Esophagus muscularis mucosa (tissue), 4 donors: Measurements from ENCODE around the gene CCNY. TPM values are rescaled to one million over a fixed set of nuclear protein-coding genes. Genes with fewer than 3 reads are reported as not detected.

ENCODE experiments used
- DNase-seq: peaks from one replicate; pipeline ENCODE4 v3.0.0-alpha.2; 2017; ENCODE audit errors: extremely low spot score
- H3K27ac ChIP-seq, 4 donors: fragments of 200-600 bp; sonication (generic); replicated peaks in 1 of 4; 1 replicate in 3 of 4; 2 replicates in 1 of 4; pipeline ENCODE4 v1.5.1; 2016 to 2019; ENCODE audit warnings: mild to moderate bottlenecking in 1 of 4
- H3K27me3 ChIP-seq, 4 donors: fragments of 200-600 bp; sonication (generic); one replicate each; pipeline versions ENCODE4 v1.5.1 to v1.6.0; 2016 to 2019
- H3K36me3 ChIP-seq, 4 donors: fragments of 200-600 bp; sonication (generic); one replicate each; pipeline ENCODE4 v1.5.1; 2016 to 2019
- H3K4me1 ChIP-seq, 4 donors: fragments of 200-600 bp; sonication (generic); one replicate each; pipeline ENCODE4 v1.5.1; 2016 to 2019
- H3K4me3 ChIP-seq, 4 donors: fragments of 200-600 bp; sonication (generic); 1 replicate in 2 of 4; 2 replicates in 2 of 4; pipeline ENCODE4 v1.5.1; 2016 to 2019; ENCODE audit warnings: mild to moderate bottlenecking in 4 of 4, moderate library complexity in 1 of 4
- H3K9me3 ChIP-seq, 4 donors: fragments of 200-600 bp; sonication (generic); 1 replicate in 3 of 4; 2 replicates in 1 of 4; pipeline ENCODE4 v1.5.1; 2016 to 2019
- EP300 ChIP-seq: sonication (generic); formaldehyde crosslinking; IDR thresholded peaks from one replicate; pipeline ENCODE4 v1.6.1; 2017; ENCODE audit warnings: antibody characterized with exemption
- POLR2A ChIP-seq: fragments of 450-650 bp; IDR thresholded peaks from one replicate; pipeline ENCODE4 v1.6.1; 2017; ENCODE audit warnings: antibody characterized with exemption, moderate library complexity, mild to moderate bottlenecking, low read depth
- POLR2AphosphoS5 ChIP-seq, 2 donors: sonication (generic); formaldehyde crosslinking; IDR thresholded peaks; one replicate each; pipeline ENCODE4 v1.6.1; 2017; ENCODE audit warnings: antibody characterized with exemption in 2 of 2
- WGBS: methylation state at CpG from one replicate; pipeline ENCODE4 v1.1.5; 2018; 5-methylcytosine and 5-hydroxymethylcytosine counted together
- intact Hi-C: fragments of 100-400 bp; cut with DNase I; formaldehyde crosslinking; loops from one replicate; pipeline ENCODE4 v1.15.1; 2023
- total RNA-seq, 4 donors: library from RNA; depleted of rRNA; stranded (reverse); fragments of >200 nt; gene quantifications; one replicate each; pipeline versions ENCODE4 v1.1.0 to v1.2.1, GENCODE V29; 2016
- TF ChIP-seq, protein P1 (sequence below), 3 experiments: fragments of 200-600 bp in 2 of 3; fragments of 450-650 bp in 1 of 3; sonication (generic) in 2 of 3; IDR thresholded peaks; one replicate each; pipeline ENCODE4 v1.5.1; 2017 to 2019; ENCODE audit warnings: antibody characterized with exemption in 3 of 3, mild to moderate bottlenecking in 2 of 3, moderate library complexity in 1 of 3

The CCNY gene
- total RNA-seq, 4 donors from 2014 or later: 36.6 to 53.5 (median 47.0) TPM

DNA sequence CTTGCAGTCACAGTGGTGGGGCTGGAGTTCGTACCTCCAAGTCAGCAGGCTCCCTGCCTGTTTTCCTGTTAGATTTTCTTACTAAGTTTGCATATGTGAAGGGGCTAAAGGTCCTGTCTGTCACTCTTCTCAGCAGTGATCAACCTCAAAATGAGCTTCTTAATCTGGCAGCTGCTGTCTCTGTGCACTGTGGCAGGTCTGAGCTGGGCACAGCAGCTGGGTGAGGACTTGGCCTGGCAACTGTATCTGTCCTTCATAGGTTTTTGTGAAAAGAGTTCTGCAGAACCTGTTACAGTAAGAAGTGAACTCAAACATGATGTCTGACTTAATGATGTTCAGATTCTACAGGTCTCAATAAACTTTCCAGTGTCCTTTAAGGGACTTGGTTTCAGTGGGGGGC, 237.5 kb downstream of the CCNY start:
- TF ChIP-seq, protein P1, sequence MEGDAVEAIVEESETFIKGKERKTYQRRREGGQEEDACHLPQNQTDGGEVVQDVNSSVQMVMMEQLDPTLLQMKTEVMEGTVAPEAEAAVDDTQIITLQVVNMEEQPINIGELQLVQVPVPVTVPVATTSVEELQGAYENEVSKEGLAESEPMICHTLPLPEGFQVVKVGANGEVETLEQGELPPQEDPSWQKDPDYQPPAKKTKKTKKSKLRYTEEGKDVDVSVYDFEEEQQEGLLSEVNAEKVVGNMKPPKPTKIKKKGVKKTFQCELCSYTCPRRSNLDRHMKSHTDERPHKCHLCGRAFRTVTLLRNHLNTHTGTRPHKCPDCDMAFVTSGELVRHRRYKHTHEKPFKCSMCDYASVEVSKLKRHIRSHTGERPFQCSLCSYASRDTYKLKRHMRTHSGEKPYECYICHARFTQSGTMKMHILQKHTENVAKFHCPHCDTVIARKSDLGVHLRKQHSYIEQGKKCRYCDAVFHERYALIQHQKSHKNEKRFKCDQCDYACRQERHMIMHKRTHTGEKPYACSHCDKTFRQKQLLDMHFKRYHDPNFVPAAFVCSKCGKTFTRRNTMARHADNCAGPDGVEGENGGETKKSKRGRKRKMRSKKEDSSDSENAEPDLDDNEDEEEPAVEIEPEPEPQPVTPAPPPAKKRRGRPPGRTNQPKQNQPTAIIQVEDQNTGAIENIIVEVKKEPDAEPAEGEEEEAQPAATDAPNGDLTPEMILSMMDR (IDR thresholded peaks at IDR 0.05): no peak
- no CpG with 5 or more reads among the region's 1 CpG for WGBS

DNA sequence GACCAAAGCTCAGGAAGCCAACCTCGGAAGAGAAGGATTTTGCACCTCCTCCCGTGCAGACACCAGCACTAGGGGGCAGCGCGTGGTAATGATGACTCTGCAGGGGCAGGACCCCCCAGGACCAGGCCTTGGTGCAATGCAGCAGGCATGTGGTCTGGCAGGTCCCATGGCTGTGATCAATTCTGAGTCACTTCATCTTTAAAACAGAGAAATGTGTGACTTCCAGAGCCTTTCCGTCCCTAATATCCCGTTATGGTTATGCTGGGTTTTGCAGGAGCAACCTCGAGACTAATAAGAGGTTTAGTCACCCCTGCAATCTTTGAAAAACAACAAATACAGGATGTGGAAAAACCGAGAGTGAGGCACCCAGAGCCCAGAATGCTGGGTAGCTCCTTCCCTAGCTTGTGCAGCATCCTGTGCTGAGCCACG, 238.6 kb downstream of the CCNY start:
- 92% methylated on average over 8 of the region's 9 CpGs for WGBS
- TF ChIP-seq POLR2A (no peak), POLR2AphosphoS5 (IDR thresholded peaks at IDR 0.05) (no peak), EP300 (no peak)
- TF ChIP-seq, protein P1 (IDR thresholded peaks at IDR 0.05): no peak
- no peak overlapping the region for H3K27ac ChIP-seq
- H3K36me3 ChIP-seq: peaks cover 0 to 35% (median 16%) of the 10 kb centered on the region in 4 donors
- no peak overlapping the region for H3K4me3 ChIP-seq
- H3K9me3 ChIP-seq: no peaks in the 10 kb centered on the region
- intact Hi-C loops: no loop called here
- DNase-seq: no peak
- no peaks in the 10 kb centered on the region for H3K27me3 ChIP-seq
- H3K4me1 ChIP-seq: peaks cover 0 to 6% (median 2%) of the 10 kb centered on the region in 4 donors

More for the DNA sequence above, 237.5 kb downstream of the CCNY start:
- peaks cover 6 to 46% (median 27%) of the 10 kb centered on the region in 4 donors for H3K36me3 ChIP-seq
- DNase-seq: no peak
- peaks cover 0 to 6% (median 2%) of the 10 kb centered on the region in 4 donors for H3K4me1 ChIP-seq
- H3K4me3 ChIP-seq: no peak overlapping the region
- intact Hi-C loops: no loop called here
- no peak overlapping the region for H3K27ac ChIP-seq
- H3K9me3 ChIP-seq: no peaks in the 10 kb centered on the region
- H3K27me3 ChIP-seq: no peaks in the 10 kb centered on the region

DNA sequence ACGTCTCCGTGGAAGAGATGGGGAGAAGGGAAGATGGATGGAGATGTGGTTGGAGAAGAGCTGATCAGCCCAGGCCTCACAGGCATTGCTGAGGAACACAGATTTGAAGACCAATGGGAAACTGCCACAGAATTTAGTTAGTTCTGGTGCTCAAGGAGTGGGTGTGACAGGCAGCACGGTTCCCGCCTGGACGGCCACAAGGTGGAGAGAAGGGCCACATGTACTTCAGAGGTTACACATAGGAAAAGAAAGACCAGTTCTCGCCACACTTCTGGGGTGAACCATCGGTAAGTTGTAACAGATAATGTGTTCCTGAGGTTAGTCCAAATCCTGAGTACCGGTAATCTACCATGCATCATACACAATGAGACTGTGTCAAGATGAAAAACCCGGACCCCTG, 239.3 kb downstream of the CCNY start:
- DNase-seq: no peak
- Histone ChIP-seq H3K36me3 (peaks cover 0 to 29% (median 13%) of the 10 kb centered on the region in 4 donors), H3K4me3 (no peak overlapping the region), H3K4me1 (peaks cover 0 to 6% (median 2%) of the 10 kb centered on the region in 4 donors), H3K27ac (no peak overlapping the region), H3K9me3 (no peaks in the 10 kb centered on the region), H3K27me3 (peaks cover 0 to under 1% (median 0%) of the 10 kb centered on the region in 4 donors)
- WGBS: 89% methylated on average over 9 of the region's 9 CpGs
- TF ChIP-seq, protein P1 (IDR thresholded peaks at IDR 0.05): no peak
- no peak for TF ChIP-seq EP300
- TF ChIP-seq POLR2A: no peak
- TF ChIP-seq POLR2AphosphoS5 (IDR thresholded peaks at IDR 0.05): no peak
- intact Hi-C loops: no loop called here

DNA sequence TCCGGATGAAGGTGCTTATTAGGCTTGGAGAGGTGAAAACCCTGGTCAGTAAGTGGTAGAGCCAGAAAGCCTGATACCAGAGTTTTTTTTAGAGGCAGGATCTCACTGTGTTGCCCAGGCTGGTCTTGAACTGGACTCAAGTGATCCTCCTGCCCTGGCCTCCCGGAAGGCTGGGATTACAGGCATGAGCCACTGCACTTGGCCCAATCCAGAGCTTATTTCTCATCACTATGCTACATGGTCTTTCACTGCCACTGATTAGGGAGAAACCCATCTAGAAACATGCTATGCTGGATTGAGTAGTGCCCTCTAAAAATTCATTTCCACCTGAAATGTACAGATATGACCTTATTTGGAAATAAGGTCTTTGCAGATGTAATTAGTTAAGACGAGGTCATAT, 240.4 kb downstream of the CCNY start:
- WGBS: 93% methylated on average over 3 of the region's 3 CpGs
- peaks cover 0 to 28% (median 12%) of the 10 kb centered on the region in 4 donors for H3K36me3 ChIP-seq
- peaks cover 0 to 12% (median 0%) of the 10 kb centered on the region in 4 donors for H3K27me3 ChIP-seq
- intact Hi-C loops: no loop called here
- no peak overlapping the region for H3K4me3 ChIP-seq
- no peaks in the 10 kb centered on the region for H3K9me3 ChIP-seq
- DNase-seq: no peak
- H3K27ac ChIP-seq: no peak overlapping the region
- H3K4me1 ChIP-seq: peaks cover 0 to 6% (median 2%) of the 10 kb centered on the region in 4 donors
- TF ChIP-seq POLR2A (no peak), POLR2AphosphoS5 (IDR thresholded peaks at IDR 0.05) (no peak), EP300 (no peak)
- TF ChIP-seq, protein P1 (IDR thresholded peaks at IDR 0.05): no peak
